C4-2B (cell line): Measurements from ENCODE around the gene RPGRIP1.

Experiments
- CTCF ChIP-seq: fragments of 450-650 bp; conservative IDR thresholded peaks from 2 replicates; pipeline ENCODE4 v1.5.1; 2017; ENCODE audit warnings: mild to moderate bottlenecking
- ZFX ChIP-seq: fragments of 450-650 bp; IDR thresholded peaks from 2 replicates; pipeline ENCODE4 v1.6.1; 2017

GRCh38 chr14:21263284-21264024, 16.4 kb upstream of the RPGRIP1 start:
- TF ChIP-seq CTCF (no peak), ZFX (no peak)
